IMR-90 (cell line): Measurements from ENCODE around the gene ABCC4. TPM values are rescaled to one million over a fixed set of nuclear protein-coding genes. Genes with fewer than 3 reads are reported as not detected.
A peak's percentile ranks its signal among the peaks of the same experiment; 100 is the strongest.

Source experiments
- ATAC-seq: fragments of 200-7000 bp; cut with Tn5 transposase; 2 replicates; pipeline ENCODE4 v1.9.1; 2020; ENCODE audit warnings: low read depth, mild to moderate bottlenecking, moderate library complexity
- BruUV-seq: library from RNA; stranded (reverse); fragments of 400-500 nt; replicated peaks from 2 replicates; lab custom pipeline; 2021; lab: Mats Ljungman, UMichigan
- CTCF ChIA-PET: fragments of 300-600 bp; formaldehyde crosslinking; extraction: SDS; loops from one replicate; lab custom pipeline; 2021; ENCODE audit warnings: antibody characterized with exemption; lab: Yijun Ruan, JAX
- POLR2A ChIA-PET: fragments of 300-600 bp; sonication (Branson Sonifier 250); formaldehyde crosslinking; loops from one replicate; lab custom pipeline; 2022; ENCODE audit warnings: antibody characterized with exemption; ENCODE audit not compliant: unreplicated experiment; lab: Charles Lee
- DNase-seq: peaks from one replicate; pipeline ENCODE4 v3.0.0; 2013
- H2AFZ ChIP-seq: replicated peaks from 2 replicates; pipeline ENCODE3; 2013; ENCODE audit warnings: low read length, mild to moderate bottlenecking; ENCODE audit not compliant: poor library complexity
- H2AK5ac ChIP-seq: 2 replicates; pipeline ENCODE4 v1.6.1; 2013; ENCODE audit warnings: low read depth, low read length, inconsistent platforms
- H2AK9ac ChIP-seq: replicated peaks from 2 replicates; pipeline ENCODE3; 2013; ENCODE audit warnings: mild to moderate bottlenecking, low read depth, low read length, moderate library complexity; ENCODE audit not compliant: poor library complexity
- H2BK120ac ChIP-seq: 2 replicates; pipeline ENCODE4 v1.6.1; 2013; ENCODE audit warnings: low read depth, low read length, inconsistent platforms
- H2BK15ac ChIP-seq: 3 replicates; pipeline ENCODE4 v1.6.1; 2013; ENCODE audit warnings: low read depth, low read length, inconsistent platforms
- H2BK20ac ChIP-seq: 2 replicates; pipeline ENCODE4 v1.6.1; 2013; ENCODE audit warnings: low read depth, mild to moderate bottlenecking, inconsistent platforms, low read length, moderate library complexity
- H2BK5ac ChIP-seq: 2 replicates; pipeline ENCODE4 v1.6.1; 2013; ENCODE audit warnings: mild to moderate bottlenecking, low read depth, low read length, inconsistent platforms; ENCODE audit not compliant: poor library complexity, severe bottlenecking
- H3K14ac ChIP-seq: replicated peaks from 2 replicates; pipeline ENCODE4 v1.6.1; 2013; ENCODE audit warnings: low read depth, low read length, inconsistent platforms
- H3K18ac ChIP-seq: 2 replicates; pipeline ENCODE4 v1.6.1; 2013; ENCODE audit warnings: low read depth, low read length, control low read depth
- H3K23ac ChIP-seq: 2 replicates; pipeline ENCODE4 v1.6.1; 2013; ENCODE audit warnings: low read depth, low read length, inconsistent platforms
- H3K27ac ChIP-seq: 2 replicates; pipeline ENCODE4 v1.5.1; 2013; ENCODE audit warnings: mild to moderate bottlenecking, control low read depth, low read length; ENCODE audit not compliant: insufficient read depth
- H3K27me3 ChIP-seq: 2 replicates; pipeline ENCODE4 v1.6.1; 2013; ENCODE audit warnings: low read length; ENCODE audit not compliant: control insufficient read depth, insufficient read depth
- H3K36me3 ChIP-seq: 2 replicates; pipeline ENCODE4 v1.6.1; 2013; ENCODE audit warnings: low read length, mixed read lengths; ENCODE audit not compliant: control insufficient read depth, insufficient read depth
- H3K4ac ChIP-seq: 2 replicates; pipeline ENCODE4 v1.6.1; 2013; ENCODE audit warnings: low read depth, low read length, inconsistent platforms
- H3K4me1 ChIP-seq: 2 replicates; pipeline ENCODE4 v1.6.1; 2013; ENCODE audit warnings: low read length, mixed read lengths; ENCODE audit not compliant: control insufficient read depth, insufficient read depth
- H3K4me2 ChIP-seq: 2 replicates; pipeline ENCODE4 v1.6.1; 2013; ENCODE audit warnings: low read depth, mild to moderate bottlenecking, control low read depth, low read length, moderate library complexity
- H3K4me3 ChIP-seq: 2 replicates; pipeline ENCODE4 v1.5.1; 2013; ENCODE audit warnings: low read depth, mild to moderate bottlenecking, control low read depth, low read length, moderate library complexity; ENCODE audit not compliant: insufficient read depth
- H3K56ac ChIP-seq: 2 replicates; pipeline ENCODE4 v1.6.1; 2013; ENCODE audit warnings: low read length, inconsistent platforms; ENCODE audit not compliant: insufficient read depth; ENCODE audit errors: extremely low read depth
- H3K79me1 ChIP-seq, 2 experiments: 2 replicates each; pipeline ENCODE4 v1.6.1; 2013; ENCODE audit warnings: low read length in 2 of 2, inconsistent platforms in 1 of 2, low read depth in 1 of 2
- H3K9ac ChIP-seq: 2 replicates; pipeline ENCODE4 v1.6.1; 2013; ENCODE audit warnings: low read depth, low read length, control low read depth
- H3K9me1 ChIP-seq: 2 replicates; pipeline ENCODE4 v1.6.1; 2013; ENCODE audit warnings: low read length, inconsistent platforms; ENCODE audit not compliant: insufficient read depth
- H3K9me3 ChIP-seq: 2 replicates; pipeline ENCODE4 v1.6.1; 2013; ENCODE audit warnings: low read length; ENCODE audit not compliant: control insufficient read depth, insufficient read depth
- H4K20me1 ChIP-seq: 2 replicates; pipeline ENCODE4 v1.6.1; 2013; ENCODE audit warnings: low read length, inconsistent platforms; ENCODE audit not compliant: insufficient read depth
- H4K5ac ChIP-seq: 2 replicates; pipeline ENCODE4 v1.6.1; 2013; ENCODE audit warnings: mild to moderate bottlenecking, low read depth, low read length, control low read depth
- H4K8ac ChIP-seq, 2 experiments: 2 replicates each; pipeline ENCODE4 v1.6.1; 2013; ENCODE audit warnings: low read depth in 2 of 2, low read length in 2 of 2, control low read depth in 1 of 2, inconsistent platforms in 1 of 2
- H4K91ac ChIP-seq: 2 replicates; pipeline ENCODE4 v1.6.1; 2013; ENCODE audit warnings: low read depth, low read length, inconsistent platforms; ENCODE audit not compliant: insufficient read depth
- BHLHE40 ChIP-seq: fragments of 150-350 bp; IDR thresholded peaks from 2 replicates; pipeline ENCODE4 v1.6.1; 2016; ENCODE audit warnings: mild to moderate bottlenecking, low read depth, low read length
- CEBPB ChIP-seq: IDR thresholded peaks from 2 replicates; pipeline ENCODE4 v1.6.1; 2012; ENCODE audit warnings: low read depth, low read length, improper control_type of control experiment
- CHD1 ChIP-seq: IDR thresholded peaks from 2 replicates; pipeline ENCODE4 v1.6.1; 2012; ENCODE audit warnings: low read depth, low read length, improper control_type of control experiment
- CTCF ChIP-seq: conservative IDR thresholded peaks from 2 replicates; pipeline ENCODE4 v1.5.1; 2012; ENCODE audit warnings: mild to moderate bottlenecking, low read depth, low read length, improper control_type of control experiment
- ELK1 ChIP-seq: fragments of 150-350 bp; IDR thresholded peaks from 2 replicates; pipeline ENCODE4 v1.6.1; 2016; ENCODE audit warnings: low read depth, mild to moderate bottlenecking, low read length, moderate library complexity, borderline replicate concordance
- FOS ChIP-seq: fragments of 150-350 bp; IDR thresholded peaks from 2 replicates; pipeline ENCODE4 v1.6.1; 2016; ENCODE audit warnings: low read depth, low read length
- MAZ ChIP-seq: IDR thresholded peaks from 2 replicates; pipeline ENCODE4 v1.6.1; 2012; ENCODE audit warnings: low read depth, mild to moderate bottlenecking, low read length, improper control_type of control experiment, moderate library complexity, borderline replicate concordance
- POLR2A ChIP-seq: IDR thresholded peaks from 2 replicates; pipeline ENCODE4 v1.6.1; 2012; ENCODE audit warnings: mild to moderate bottlenecking, low read depth, low read length
- RAD21 ChIP-seq: IDR thresholded peaks from 2 replicates; pipeline ENCODE4 v1.6.1; 2012; ENCODE audit warnings: low read length, improper control_type of control experiment
- SMC3 ChIP-seq: fragments of 150-350 bp; IDR thresholded peaks from 2 replicates; pipeline ENCODE4 v1.6.1; 2016; ENCODE audit warnings: low read depth, mild to moderate bottlenecking, antibody characterized with exemption, low read length, moderate library complexity
- USF2 ChIP-seq: fragments of 150-350 bp; IDR thresholded peaks from 2 replicates; pipeline ENCODE4 v1.6.1; 2017; ENCODE audit warnings: mild to moderate bottlenecking, antibody characterized with exemption, low read length, low read depth
- WGBS, 2 experiments: methylation state at CpG; one replicate each; pipeline versions ENCODE4 v1.1.5 to v1.1.7; 2013; ENCODE audit warnings: missing lambda C conversion rate in 2 of 2; ENCODE audit not compliant: insufficient read length in 1 of 2; ENCODE audit errors: extremely low coverage in 2 of 2; 5-methylcytosine and 5-hydroxymethylcytosine counted together
- dilution Hi-C: fragments of 300-500 bp; cut with HindIII; formaldehyde crosslinking; loops from one replicate; pipeline ENCODE4 v1.14.3; 2018; ENCODE audit warnings: low sequenced_read_pairs; ENCODE audit not compliant: unreplicated experiment
- in situ Hi-C: fragments of 300-500 bp; cut with MboI; formaldehyde crosslinking; loops from 3 replicates; pipeline ENCODE4 v1.14.3; 2019; ENCODE audit warnings: low sequenced_read_pairs, inconsistent platforms, mixed read lengths
- intact Hi-C: fragments of 100-400 bp; cut with micrococcal nuclease; formaldehyde crosslinking; loops from 2 replicates; pipeline ENCODE4 v1.10.0; 2022
- polyA plus RNA-seq, 3 experiments: library from polyadenylated mRNA; depleted of rRNA; stranded (reverse); fragments of >200 nt; gene quantifications; 2 replicates each; pipeline ENCODE4 v1.2.3, GENCODE V29; 2012; ENCODE audit warnings: low replicate concordance in 1 of 3
- total RNA-seq: library from RNA; depleted of rRNA; stranded (reverse); fragments of >200 nt; gene quantifications from 2 replicates; pipeline ENCODE4 v1.2.3, GENCODE V29; 2012

Gene ABCC4
- total and polyA plus RNA-seq, 2 of the 4 experiments (the other 2 are of a cell fraction): 16.6 to 41.4 TPM

GRCh38 chr13:95192998-95193397 is 108.3 kb downstream of the ABCC4 start:
- no peak overlapping the region for H2BK15ac ChIP-seq
- no peak for TF ChIP-seq CEBPB
- TF ChIP-seq SMC3: no peak
- TF ChIP-seq CTCF: no peak
- TF ChIP-seq USF2: no peak
- TF ChIP-seq BHLHE40: no peak
- no peak for TF ChIP-seq CHD1
- no peak for TF ChIP-seq FOS
- no peak for TF ChIP-seq RAD21
- no peak for TF ChIP-seq POLR2A
- no peak for TF ChIP-seq ELK1
- no peak for TF ChIP-seq MAZ
- ATAC-seq (no peak), DNase-seq (no peak)
- H2AK5ac ChIP-seq: no peak overlapping the region
- H3K9me1 ChIP-seq: peaks cover 11% of the 10 kb centered on the region
- H3K23ac ChIP-seq: no peak overlapping the region
- dilution Hi-C loops: no loop called here
- no peak overlapping the region for H2AK9ac ChIP-seq
- H3K4me2 ChIP-seq: no peak overlapping the region
- H2BK5ac ChIP-seq: peak overlapping the region; percentile 18
- H3K4me1 ChIP-seq: peaks cover 27% of the 10 kb centered on the region; the same call in 1 of the 2 replicates
- peak overlapping the region; percentile 54 for H2BK120ac ChIP-seq
- in situ Hi-C loops: loop anchor here (5.0 to 10.0 kb wide), 2 partner anchors 182 to 209 kb away; no protein-coding TSS in a partner anchor
- 0 out of 2 replicates have a peak, but pooled peaks cover 3% of the 10 kb centered on the region for H4K20me1 ChIP-seq
- no peak overlapping the region for H4K91ac ChIP-seq
- 67% methylated on average over 4 of the region's 7 CpGs; no CpG with 5 or more reads in 1 of the 2 experiments for WGBS, 2 experiments
- H3K9ac ChIP-seq: no peak overlapping the region
- H3K56ac ChIP-seq: no peak overlapping the region
- no peak overlapping the region for H2BK20ac ChIP-seq
- no peak overlapping the region for H3K14ac ChIP-seq
- no TSS peak for BruUV-seq
- peak overlapping the region in 1 of 2 experiments; percentile 22; a peak in 1 of 4 replicates for H4K8ac ChIP-seq
- peak overlapping the region; percentile 46; the same call in 1 of the 2 replicates for H3K4ac ChIP-seq
- no peak overlapping the region for H3K4me3 ChIP-seq
- peaks cover 8 to 64% of the 10 kb centered on the region in 2 experiments; a peak in 3 of 4 replicates for H3K79me1 ChIP-seq
- ChIA-PET POLR2A (no interaction called here), CTCF (interaction anchor here (0.9 to 1.0 kb wide), 3 partner anchors 82 to 211 kb away, joined by 3 to 5 read pairs (median 3); no protein-coding TSS in a partner anchor)
- H3K18ac ChIP-seq: peak overlapping the region; percentile 22
- no peaks in the 10 kb centered on the region for H3K9me3 ChIP-seq
- H3K27ac ChIP-seq: peak overlapping the region; percentile 5; the same call in 1 of the 2 replicates
- H3K36me3 ChIP-seq: peaks cover 33% of the 10 kb centered on the region
- intact Hi-C loops: loop anchor here (5.0 kb wide), 1 partner anchor 89 kb away; no protein-coding TSS in a partner anchor
- H3K27me3 ChIP-seq: no peaks in the 10 kb centered on the region
- H2AFZ ChIP-seq: no peak overlapping the region
- no peak overlapping the region for H4K5ac ChIP-seq
